Tibial nerve (tissue), 4 donors: ENCODE measurements around the gene WDR70.

ENCODE experiments used
- CTCF ChIP-seq, 5 experiments: fragments of 200-600 bp in 3 of 5; fragments of 450-650 bp in 2 of 5; sonication (generic) in 3 of 5; IDR thresholded peaks; one replicate each; pipeline ENCODE4 v1.5.1; 2016 to 2019; ENCODE audit warnings: antibody characterized with exemption in 5 of 5, mild to moderate bottlenecking in 3 of 5, moderate library complexity in 2 of 5
- EP300 ChIP-seq, 2 donors: sonication (generic); formaldehyde crosslinking; IDR thresholded peaks; one replicate each; pipeline ENCODE4 v1.6.1; 2017; ENCODE audit warnings: antibody characterized with exemption in 2 of 2, mild to moderate bottlenecking in 1 of 2
- POLR2A ChIP-seq, 2 donors: fragments of 450-650 bp; IDR thresholded peaks; one replicate each; pipeline ENCODE4 v1.6.1; 2017; ENCODE audit warnings: antibody characterized with exemption in 2 of 2, mild to moderate bottlenecking in 2 of 2, moderate library complexity in 2 of 2

GRCh38 chr5:37571985-37572384 is 192.9 kb downstream of the WDR70 start:
- TF ChIP-seq CTCF (IDR thresholded peaks at IDR 0.05) = no peak
- no peak for TF ChIP-seq POLR2A (IDR thresholded peaks at IDR 0.05)
- no peak for TF ChIP-seq EP300 (IDR thresholded peaks at IDR 0.05)
